Right atrium auricular region (tissue), 2 donors: ENCODE results near the gene NAA15. TPM values are rescaled to one million over a fixed set of nuclear protein-coding genes. Genes with fewer than 3 reads are reported as not detected.
"Not testable (repeated sequence)": the region's sequence is repeated elsewhere in the genome, so short reads cannot be mapped to it uniquely, and the experiment has no call there.

ENCODE experiments used
- DNase-seq: peaks from one replicate; pipeline ENCODE4 v3.0.0-alpha.2; 2019; ENCODE audit warnings: low spot score
- H3K27ac ChIP-seq, 2 donors: fragments of 200-600 bp; sonication (generic); 1 replicate in 1 of 2; 2 replicates in 1 of 2; pipeline ENCODE4 v1.5.1; 2016 to 2019
- H3K27me3 ChIP-seq, 2 donors: fragments of 200-600 bp; sonication (generic); one replicate each; pipeline versions ENCODE4 v1.5.1 to v1.6.0; 2017 to 2019
- H3K36me3 ChIP-seq: fragments of 200-600 bp; sonication (generic); one replicate; pipeline ENCODE4 v1.5.1; 2016
- H3K4me1 ChIP-seq, 2 donors: fragments of 200-600 bp; sonication (generic); one replicate each; pipeline versions ENCODE4 v1.5.1 to v1.6.0; 2017 to 2019
- H3K4me3 ChIP-seq, 2 donors: fragments of 200-600 bp; sonication (generic); 1 replicate in 1 of 2; 2 replicates in 1 of 2; pipeline ENCODE4 v1.5.1; 2017 to 2019; ENCODE audit warnings: mild to moderate bottlenecking in 1 of 2, moderate library complexity in 1 of 2
- H3K9me3 ChIP-seq, 2 donors: fragments of 200-600 bp; sonication (generic); one replicate each; pipeline ENCODE4 v1.5.1; 2019
- total RNA-seq, 2 donors: library from RNA; depleted of rRNA; stranded (reverse); fragments of >200 nt; gene quantifications; one replicate each; pipeline ENCODE4 v1.1.0, GENCODE V29; 2016
- TF ChIP-seq, protein P1 (sequence below), 2 donors: fragments of 200-600 bp; sonication (generic); IDR thresholded peaks; one replicate each; pipeline ENCODE4 v1.5.1; 2019; ENCODE audit warnings: antibody characterized with exemption in 2 of 2

Gene NAA15
- total RNA-seq, 2 donors from 2014 or later = 21.5 to 24.2 TPM

DNA sequence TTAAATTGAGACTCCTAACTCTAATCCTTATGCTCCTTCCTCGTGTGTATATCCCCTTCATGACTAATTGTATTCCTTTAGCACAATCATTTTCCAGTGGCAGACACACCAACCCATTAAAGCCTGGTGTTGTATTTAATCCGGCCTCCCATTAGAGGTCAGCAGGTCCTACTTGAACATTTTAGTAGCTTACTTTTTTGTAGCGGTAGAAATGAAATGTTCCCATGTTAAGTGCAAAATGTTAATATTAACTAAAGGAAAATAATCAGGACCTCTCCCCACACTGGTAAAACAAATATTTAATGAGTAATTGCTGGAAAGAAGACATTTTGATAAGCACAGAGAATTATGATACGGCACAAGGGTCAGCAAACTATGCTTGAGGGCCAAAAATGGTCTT lies 156.0 kb downstream of the NAA15 start:
- H3K4me1 ChIP-seq = peaks cover 0 to 53% of the 10 kb centered on the region in 2 donors
- H3K4me3 ChIP-seq = no peak overlapping the region
- H3K27me3 ChIP-seq = no peaks in the 10 kb centered on the region
- H3K36me3 ChIP-seq = no peaks in the 10 kb centered on the region
- H3K9me3 ChIP-seq = no peaks in the 10 kb centered on the region
- no peak overlapping the region for H3K27ac ChIP-seq
- TF ChIP-seq, protein P1, sequence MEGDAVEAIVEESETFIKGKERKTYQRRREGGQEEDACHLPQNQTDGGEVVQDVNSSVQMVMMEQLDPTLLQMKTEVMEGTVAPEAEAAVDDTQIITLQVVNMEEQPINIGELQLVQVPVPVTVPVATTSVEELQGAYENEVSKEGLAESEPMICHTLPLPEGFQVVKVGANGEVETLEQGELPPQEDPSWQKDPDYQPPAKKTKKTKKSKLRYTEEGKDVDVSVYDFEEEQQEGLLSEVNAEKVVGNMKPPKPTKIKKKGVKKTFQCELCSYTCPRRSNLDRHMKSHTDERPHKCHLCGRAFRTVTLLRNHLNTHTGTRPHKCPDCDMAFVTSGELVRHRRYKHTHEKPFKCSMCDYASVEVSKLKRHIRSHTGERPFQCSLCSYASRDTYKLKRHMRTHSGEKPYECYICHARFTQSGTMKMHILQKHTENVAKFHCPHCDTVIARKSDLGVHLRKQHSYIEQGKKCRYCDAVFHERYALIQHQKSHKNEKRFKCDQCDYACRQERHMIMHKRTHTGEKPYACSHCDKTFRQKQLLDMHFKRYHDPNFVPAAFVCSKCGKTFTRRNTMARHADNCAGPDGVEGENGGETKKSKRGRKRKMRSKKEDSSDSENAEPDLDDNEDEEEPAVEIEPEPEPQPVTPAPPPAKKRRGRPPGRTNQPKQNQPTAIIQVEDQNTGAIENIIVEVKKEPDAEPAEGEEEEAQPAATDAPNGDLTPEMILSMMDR (IDR thresholded peaks at IDR 0.05) = no peak
- no peak for DNase-seq

DNA sequence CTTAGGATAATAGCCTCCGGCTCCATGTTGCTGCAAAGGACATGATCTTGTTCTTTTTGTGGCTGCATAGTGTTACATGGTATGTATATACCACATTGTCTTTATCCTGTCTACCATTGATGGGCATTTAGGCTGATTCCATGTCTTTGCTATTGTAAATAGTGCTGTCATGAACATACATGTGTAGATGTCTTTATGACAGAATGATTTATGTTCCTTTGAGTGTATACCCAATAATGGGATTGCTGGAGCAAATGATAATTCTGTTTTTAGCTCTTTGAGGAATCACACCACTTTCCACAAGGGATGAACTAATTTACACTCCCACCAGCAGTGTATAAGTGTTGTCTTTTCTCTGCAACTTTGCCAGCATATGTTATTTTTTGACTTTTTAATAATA lies 157.2 kb downstream of the NAA15 start:
- no peak overlapping the region for H3K4me3 ChIP-seq
- DNase-seq = no peak

DNA sequence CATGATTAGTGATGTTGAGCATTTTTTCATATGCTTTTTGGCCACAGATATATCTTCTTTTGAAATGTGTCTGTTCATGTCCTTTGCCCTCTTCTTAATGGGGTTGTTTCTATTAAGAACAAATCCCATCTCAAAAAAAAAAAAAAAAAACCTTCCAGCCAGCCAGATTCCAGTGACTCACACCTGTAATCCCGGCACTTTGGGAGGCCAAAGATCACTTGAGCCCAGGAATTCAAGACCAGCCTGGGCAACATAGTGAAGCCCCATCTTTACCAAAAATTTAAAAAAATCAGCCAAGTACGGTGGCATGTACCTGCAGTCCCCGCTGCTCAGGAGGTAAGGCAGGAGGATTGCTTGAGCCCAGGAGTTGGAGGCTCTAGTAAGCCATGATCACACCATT lies 157.7 kb downstream of the NAA15 start:
- no peak overlapping the region for H3K27ac ChIP-seq
- H3K4me1 ChIP-seq = peaks cover 0 to 47% of the 10 kb centered on the region in 2 donors
- no peak for DNase-seq
- H3K27me3 ChIP-seq = no peaks in the 10 kb centered on the region
- H3K36me3 ChIP-seq = no peaks in the 10 kb centered on the region
- H3K9me3 ChIP-seq = no peaks in the 10 kb centered on the region
- H3K4me3 ChIP-seq = no peak overlapping the region
- TF ChIP-seq, protein P1 (IDR thresholded peaks at IDR 0.05) = no peak

More for the DNA sequence above, 157.2 kb downstream of the NAA15 start:
- TF ChIP-seq, protein P1 (IDR thresholded peaks at IDR 0.05) = no peak
- Histone ChIP-seq H3K27ac (no peak overlapping the region), H3K36me3 (no peaks in the 10 kb centered on the region), H3K9me3 (no peaks in the 10 kb centered on the region), H3K4me1 (peaks cover 0 to 47% of the 10 kb centered on the region in 2 donors), H3K27me3 (no peaks in the 10 kb centered on the region)

- Histone ChIP-seq H3K4me1 (peaks cover 0 to 37% of the 10 kb centered on the region in 2 donors), H3K27ac (no peak overlapping the region), H3K36me3 (no peaks in the 10 kb centered on the region), H3K4me3 (no peak overlapping the region), H3K9me3 (no peaks in the 10 kb centered on the region), H3K27me3 (no peaks in the 10 kb centered on the region)
- DNase-seq = no peak
- TF ChIP-seq, protein P1 (IDR thresholded peaks at IDR 0.05) = no peak
Measured at GRCh38 chr4:139460565-139460964, 159.3 kb downstream of the NAA15 start.

- Histone ChIP-seq H3K27me3 (no peaks in the 10 kb centered on the region), H3K9me3 (no peaks in the 10 kb centered on the region), H3K4me3 (no peak overlapping the region), H3K4me1 (peaks cover 0 to 31% of the 10 kb centered on the region in 2 donors), H3K27ac (no peak overlapping the region), H3K36me3 (no peaks in the 10 kb centered on the region)
- DNase-seq = no peak
- TF ChIP-seq, protein P1 (IDR thresholded peaks at IDR 0.05) = no peak
Measured at GRCh38 chr4:139461022-139461628, 159.8 kb downstream of the NAA15 start.

GRCh38 chr4:139464512-139464911 lies 163.2 kb downstream of the NAA15 start:
- not testable (repeated sequence) for H3K36me3 ChIP-seq, H3K4me3 ChIP-seq, H3K27me3 ChIP-seq, H3K27ac ChIP-seq, DNase-seq, H3K4me1 ChIP-seq
- H3K9me3 ChIP-seq = peaks cover 0 to 12% of the 10 kb centered on the region in 2 donors
